Activated CD8-positive, alpha-beta memory T cell treated with anti-CD3 and anti-CD28 coated beads, Interleukin-2, amount 10 ng/mL, durations not matched to agents 7 days and 5 days (primary cell): ENCODE data around the gene CAMK4. TPM values are rescaled to one million over a fixed set of nuclear protein-coding genes. Genes with fewer than 3 reads are reported as not detected.
A peak's percentile ranks its signal among the peaks of the same experiment; 100 is the strongest.

ENCODE experiments used
- ATAC-seq: fragments of 150-1000 bp; cut with Tn5 transposase; one replicate; pipeline ENCODE4 v1.10.0; 2021; ENCODE audit warnings: moderate library complexity
- CTCF ChIA-PET: fragments of 350-600 bp; sonication (Branson Sonifier 250); formaldehyde crosslinking; loops from one replicate; lab custom pipeline; 2021; ENCODE audit warnings: antibody characterized with exemption; lab: Charles Lee
- DNase-seq: peaks from one replicate; pipeline ENCODE4 v3.0.0-alpha.2; 2020
- H3K27ac Mint-ChIP-seq: one replicate; pipeline ENCODE4 v1.8.0; 2021; ENCODE audit warnings: mild to moderate bottlenecking, mixed read lengths
- H3K27me3 Mint-ChIP-seq: one replicate; pipeline ENCODE4 v1.8.0; 2021; ENCODE audit warnings: mixed read lengths
- H3K36me3 Mint-ChIP-seq: one replicate; pipeline ENCODE4 v1.8.0; 2021; ENCODE audit warnings: mild to moderate bottlenecking, mixed read lengths
- H3K4me1 Mint-ChIP-seq: one replicate; pipeline ENCODE4 v1.8.0; 2021; ENCODE audit warnings: mixed read lengths
- H3K4me3 Mint-ChIP-seq: one replicate; pipeline ENCODE4 v1.8.0; 2021; ENCODE audit warnings: mild to moderate bottlenecking, moderate library complexity, mixed read lengths
- H3K9me3 Mint-ChIP-seq: one replicate; pipeline ENCODE4 v1.8.0; 2022; ENCODE audit warnings: low read depth, mixed read lengths
- total RNA-seq, 2 experiments: library from RNA; stranded (reverse); gene quantifications; one replicate each; pipeline ENCODE4 v1.2.3, GENCODE V29; 2021

The CAMK4 gene
- total RNA-seq, 2 experiments from 2014 or later, result 77.4 to 91.1 TPM

DNA sequence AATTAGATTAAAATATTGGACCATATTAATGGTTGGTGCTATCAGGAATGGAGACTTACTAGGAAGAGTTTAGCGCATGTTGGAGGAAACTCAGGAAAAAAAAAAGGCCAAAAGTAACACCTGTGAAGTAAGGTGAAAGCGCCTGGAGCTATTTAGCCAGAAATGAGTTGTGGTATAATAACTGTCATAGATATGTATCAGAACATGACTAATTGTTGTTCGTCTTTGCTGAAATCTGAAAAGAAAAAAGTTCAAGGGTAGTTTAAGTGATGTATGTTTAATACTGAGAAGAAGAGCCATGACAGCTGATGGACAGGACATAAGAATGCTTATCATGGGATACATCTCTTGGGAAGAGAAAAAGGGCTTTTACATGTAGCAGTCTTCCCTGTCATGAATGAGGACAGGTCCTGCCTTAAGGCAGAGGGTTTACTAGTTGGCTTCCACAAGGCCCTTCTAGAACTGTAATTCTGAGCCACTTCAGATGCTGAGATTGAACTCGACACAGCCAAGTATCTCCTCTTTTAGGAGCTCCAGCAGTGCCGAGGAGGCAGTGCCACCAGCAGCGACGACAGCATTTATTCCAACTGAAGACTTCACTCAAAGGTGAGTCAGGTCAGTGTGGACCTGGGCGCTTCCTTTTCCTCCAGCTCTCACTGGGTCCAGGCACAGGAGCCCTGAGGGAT lies 940 bp upstream of the CAMK4 start:
- H3K4me3 Mint-ChIP-seq, result peak overlapping the region; percentile 96
- H3K27me3 Mint-ChIP-seq, result no peaks in the 10 kb centered on the region
- H3K4me1 Mint-ChIP-seq, result peaks cover 24% of the 10 kb centered on the region
- ATAC-seq (peak; percentile 3), DNase-seq (no peak)
- peaks cover 15% of the 10 kb centered on the region for H3K36me3 Mint-ChIP-seq
- H3K9me3 Mint-ChIP-seq, result no peaks in the 10 kb centered on the region
- CTCF ChIA-PET, result interaction anchor here (1.2 to 6.2 kb wide), 13 partner anchors 12 to 256 kb away, joined by 3 to 65 read pairs (median 7); no protein-coding TSS in a partner anchor
- H3K27ac Mint-ChIP-seq, result peak overlapping the region; percentile 10

DNA sequence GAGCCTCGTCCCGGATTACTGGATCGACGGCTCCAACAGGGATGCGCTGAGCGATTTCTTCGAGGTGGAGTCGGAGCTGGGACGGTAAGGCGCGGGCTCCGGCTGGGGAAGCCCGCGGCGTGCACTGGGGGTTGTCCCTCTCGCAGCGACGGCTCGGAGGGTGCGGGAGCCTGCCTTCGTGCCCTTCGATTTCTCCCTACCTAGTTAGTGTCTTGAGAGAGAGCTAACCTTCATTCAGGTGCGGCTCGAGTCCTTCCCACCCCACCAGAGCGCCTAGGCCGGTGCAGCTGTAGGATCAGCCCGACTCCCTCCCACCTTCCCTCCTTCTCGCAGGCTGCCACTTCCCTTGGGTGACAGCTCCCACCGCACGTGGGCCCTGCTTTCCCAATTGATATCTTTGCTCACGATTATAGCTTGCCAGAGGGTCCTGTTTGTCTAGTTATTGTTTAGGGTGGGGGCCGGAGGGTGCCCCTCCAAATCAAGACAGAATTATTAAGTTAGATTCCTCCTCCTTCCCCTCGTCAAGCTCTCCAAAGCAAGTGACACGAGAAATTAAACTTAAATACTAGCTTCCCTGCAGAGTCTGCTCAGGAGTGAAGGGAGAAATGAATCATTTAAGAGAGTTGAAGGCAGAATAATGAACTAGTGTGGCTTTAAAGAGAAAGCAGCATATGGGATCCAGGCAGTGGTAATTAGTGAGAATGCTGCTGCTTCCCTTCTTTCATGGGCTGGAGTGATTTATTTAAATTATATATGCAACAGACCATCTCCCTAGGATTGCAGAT lies 569 bp downstream of the CAMK4 start:
- peak; percentile 38 for ATAC-seq
- peak overlapping the region; percentile 90 for H3K27ac Mint-ChIP-seq
- H3K27me3 Mint-ChIP-seq, result no peaks in the 10 kb centered on the region
- peak overlapping the region; percentile 96 for H3K4me3 Mint-ChIP-seq
- CTCF ChIA-PET, result interaction anchor here (1.4 to 6.2 kb wide), 6 partner anchors 11 to 67 kb away, joined by 4 to 65 read pairs (median 17); no protein-coding TSS in a partner anchor
- H3K9me3 Mint-ChIP-seq, result no peaks in the 10 kb centered on the region
- no peak for DNase-seq
- H3K4me1 Mint-ChIP-seq, result peaks cover 39% of the 10 kb centered on the region
- H3K36me3 Mint-ChIP-seq, result peaks cover 22% of the 10 kb centered on the region

DNA sequence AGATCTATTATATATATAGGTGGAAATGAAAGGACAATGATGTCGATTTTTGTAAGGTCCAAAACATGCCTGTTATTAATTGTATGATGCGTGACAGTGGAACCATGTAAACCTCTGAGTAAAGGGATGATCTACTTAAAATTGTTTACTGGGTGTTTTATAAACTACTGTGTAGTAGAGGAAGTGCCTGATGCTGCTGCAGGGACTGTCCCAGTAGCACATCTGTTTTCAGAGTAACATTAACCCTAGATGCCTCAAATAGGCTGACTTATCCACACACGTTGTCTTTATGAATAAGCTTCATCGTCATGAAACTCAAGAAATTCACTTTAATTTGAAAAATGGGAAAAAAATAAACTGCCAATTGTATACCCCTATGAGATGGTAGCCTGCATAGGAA lies 1.7 kb downstream of the CAMK4 start:
- H3K4me1 Mint-ChIP-seq, result peaks cover 50% of the 10 kb centered on the region
- CTCF ChIA-PET, result interaction anchor here (1.6 to 6.2 kb wide), 2 partner anchors 10 to 53 kb away, joined by 4 to 65 read pairs; no protein-coding TSS in a partner anchor
- peaks cover 25% of the 10 kb centered on the region for H3K36me3 Mint-ChIP-seq
- peak overlapping the region; percentile 90 for H3K27ac Mint-ChIP-seq
- ATAC-seq (no peak), DNase-seq (no peak)
- H3K9me3 Mint-ChIP-seq, result no peaks in the 10 kb centered on the region
- H3K4me3 Mint-ChIP-seq, result peak overlapping the region; percentile 96
- H3K27me3 Mint-ChIP-seq, result no peaks in the 10 kb centered on the region

DNA sequence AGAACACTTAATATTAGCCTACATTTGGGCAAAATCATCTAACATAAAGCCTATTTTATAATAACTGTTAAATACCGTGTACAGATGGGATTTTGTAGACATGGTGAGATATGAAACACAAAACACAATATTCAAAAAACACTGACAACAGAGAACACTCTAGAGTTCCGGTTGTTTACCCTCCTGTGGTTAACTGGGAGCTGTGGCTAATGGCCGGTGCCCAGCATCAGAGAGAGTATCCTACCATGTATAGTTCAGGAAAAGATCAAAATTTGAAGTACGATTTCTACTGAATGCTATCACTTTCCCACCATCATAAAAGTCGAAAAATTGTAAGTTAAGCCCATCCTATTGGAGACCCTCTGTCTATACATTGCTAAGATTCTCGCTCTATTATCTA lies 2.4 kb downstream of the CAMK4 start:
- DNase-seq (no peak), ATAC-seq (no peak)
- no peaks in the 10 kb centered on the region for H3K9me3 Mint-ChIP-seq
- H3K27me3 Mint-ChIP-seq, result no peaks in the 10 kb centered on the region
- CTCF ChIA-PET, result interaction anchor here (1.6 to 6.2 kb wide), 2 partner anchors 9 to 52 kb away, joined by 4 to 65 read pairs; no protein-coding TSS in a partner anchor
- H3K4me3 Mint-ChIP-seq, result peak overlapping the region; percentile 96
- peaks cover 55% of the 10 kb centered on the region for H3K4me1 Mint-ChIP-seq
- H3K27ac Mint-ChIP-seq, result peak overlapping the region; percentile 90
- H3K36me3 Mint-ChIP-seq, result peaks cover 27% of the 10 kb centered on the region

DNA sequence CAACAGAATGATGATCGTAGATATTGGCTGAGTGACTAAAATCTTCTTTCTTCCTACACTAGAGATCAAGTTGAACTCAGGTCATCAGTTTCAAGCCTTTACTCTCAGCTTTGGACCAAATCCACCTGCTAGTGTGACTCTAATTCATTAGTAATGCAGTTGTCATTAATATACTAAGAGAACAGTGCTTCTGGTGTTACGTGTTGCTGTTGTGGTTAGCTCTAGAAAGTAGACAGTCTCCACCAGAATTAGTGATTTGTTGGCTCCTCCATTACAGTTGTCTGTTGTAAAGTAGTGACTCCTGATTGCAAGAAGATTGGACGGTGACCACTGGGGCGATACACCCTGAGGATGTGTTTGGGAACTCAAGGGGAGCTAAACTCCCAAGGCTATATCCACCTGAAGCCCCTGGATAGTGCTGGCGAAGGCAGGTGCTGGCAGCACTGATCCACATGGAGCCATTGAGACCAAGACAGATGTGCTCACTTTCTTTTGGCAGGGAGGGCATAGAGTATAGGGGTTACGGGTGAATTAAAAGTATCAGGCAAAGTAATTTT lies 3.1 kb downstream of the CAMK4 start:
- H3K36me3 Mint-ChIP-seq, result peaks cover 27% of the 10 kb centered on the region
- ATAC-seq (no peak), DNase-seq (no peak)
- H3K4me3 Mint-ChIP-seq, result peak overlapping the region; percentile 96
- no peaks in the 10 kb centered on the region for H3K27me3 Mint-ChIP-seq
- H3K4me1 Mint-ChIP-seq, result peaks cover 61% of the 10 kb centered on the region
- no peaks in the 10 kb centered on the region for H3K9me3 Mint-ChIP-seq
- CTCF ChIA-PET, result interaction anchor here (1.0 to 6.2 kb wide), 3 partner anchors 9 to 486 kb away, joined by 3 to 65 read pairs (median 4); no protein-coding TSS in a partner anchor
- peak overlapping the region; percentile 94 for H3K27ac Mint-ChIP-seq

DNA sequence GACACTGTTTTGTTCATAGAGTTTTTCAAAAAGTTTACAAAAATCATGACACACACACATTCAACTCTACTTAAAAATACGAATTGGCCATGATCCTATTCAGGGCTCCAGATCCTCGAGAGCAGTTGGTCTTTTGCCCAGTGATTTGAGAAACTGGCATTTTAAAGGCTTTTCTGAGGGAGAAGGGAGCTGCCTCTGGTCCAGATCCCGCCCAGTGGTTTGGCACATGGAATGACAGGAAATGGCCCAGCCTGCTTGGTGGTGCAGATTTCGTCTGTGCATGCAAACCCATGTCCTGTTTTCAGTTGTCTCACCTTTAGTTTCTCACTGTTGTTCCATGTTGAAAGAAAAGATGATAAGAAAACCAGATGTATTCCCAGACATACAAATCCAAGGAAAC lies 3.6 kb downstream of the CAMK4 start:
- peak overlapping the region; percentile 96 for H3K4me3 Mint-ChIP-seq
- no peaks in the 10 kb centered on the region for H3K9me3 Mint-ChIP-seq
- ATAC-seq, result no peak
- no peaks in the 10 kb centered on the region for H3K27me3 Mint-ChIP-seq
- peak overlapping the region; percentile 94 for H3K27ac Mint-ChIP-seq
- H3K36me3 Mint-ChIP-seq, result peaks cover 27% of the 10 kb centered on the region
- DNase-seq, result peak; percentile 68
- CTCF ChIA-PET, result interaction anchor here (1.0 to 6.2 kb wide), 2 partner anchors 8 to 486 kb away, joined by 3 to 65 read pairs; no protein-coding TSS in a partner anchor
- H3K4me1 Mint-ChIP-seq, result peaks cover 66% of the 10 kb centered on the region

DNA sequence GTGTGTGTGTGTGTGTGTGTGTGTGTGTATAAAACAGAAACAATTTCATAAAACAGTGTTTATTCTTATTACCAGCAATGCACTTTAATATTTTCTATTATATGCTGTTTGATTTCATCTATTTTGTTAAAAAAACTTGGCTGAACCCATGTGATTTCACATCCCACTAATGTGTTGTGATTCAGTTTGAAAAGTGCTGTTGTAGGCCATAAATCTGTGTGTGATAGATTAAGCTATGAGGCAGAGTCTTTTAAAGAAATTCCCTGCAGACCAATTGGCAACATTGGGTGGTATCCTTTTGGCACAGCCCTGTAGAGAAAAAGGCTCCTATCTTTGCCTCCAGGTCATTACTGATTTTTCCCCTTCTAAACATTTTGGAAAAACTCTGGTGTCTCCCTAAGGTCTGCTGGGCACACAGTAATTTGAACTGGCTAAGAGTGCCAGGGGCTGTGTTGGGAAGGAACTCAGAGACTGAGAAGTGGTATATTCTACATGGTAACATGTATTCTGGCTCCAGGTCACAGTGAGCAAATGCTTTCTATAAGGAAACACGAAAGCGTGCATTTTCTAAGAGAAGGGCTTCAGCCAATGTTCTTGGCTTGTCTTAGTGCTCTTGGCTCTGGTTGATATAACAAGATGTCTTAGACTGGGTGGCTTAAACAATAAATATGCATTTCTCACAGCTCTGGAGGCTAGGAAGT lies 4.5 kb downstream of the CAMK4 start:
- H3K27ac Mint-ChIP-seq, result peak overlapping the region; percentile 98
- no peaks in the 10 kb centered on the region for H3K9me3 Mint-ChIP-seq
- H3K27me3 Mint-ChIP-seq, result no peaks in the 10 kb centered on the region
- peak overlapping the region; percentile 63 for H3K4me3 Mint-ChIP-seq
- no peak for DNase-seq
- no peak for ATAC-seq
- CTCF ChIA-PET, result no interaction called here
- peaks cover 66% of the 10 kb centered on the region for H3K4me1 Mint-ChIP-seq
- H3K36me3 Mint-ChIP-seq, result peaks cover 31% of the 10 kb centered on the region

DNA sequence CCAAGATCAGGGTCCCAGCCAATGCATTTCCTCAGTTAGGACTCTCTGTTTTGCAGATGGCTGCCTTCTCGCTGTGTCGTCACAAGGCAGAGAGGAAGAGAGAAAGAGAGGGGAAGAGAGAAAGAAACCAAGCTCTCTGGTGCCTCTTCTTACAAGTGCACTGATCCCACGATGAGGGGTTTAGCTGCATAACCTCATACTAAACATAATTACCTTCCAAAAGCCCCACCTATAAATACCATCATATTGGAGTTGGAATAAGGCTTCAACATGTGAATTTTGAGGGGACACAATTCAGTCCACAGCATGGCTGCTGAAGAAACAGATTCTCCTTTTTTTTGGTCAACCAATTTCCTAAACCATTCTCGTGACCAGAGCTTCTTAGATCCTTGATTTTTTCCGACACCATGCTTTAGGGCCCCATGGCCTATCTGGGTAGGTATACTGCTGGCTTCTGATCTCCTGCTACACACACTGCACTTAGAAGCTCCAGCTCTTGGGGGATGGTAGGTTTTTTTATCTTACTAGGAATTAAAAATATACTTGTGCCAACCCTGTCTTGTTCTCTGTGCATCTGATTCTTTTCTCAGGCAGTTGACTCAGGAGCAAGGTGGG lies 5.1 kb downstream of the CAMK4 start:
- CTCF ChIA-PET, result interaction anchor here (1.9 kb wide), 1 partner anchor 17 kb away, joined by 5 read pairs; no protein-coding TSS in a partner anchor
- Mint-ChIP-seq H3K27ac (peak overlapping the region; percentile 98), H3K36me3 (peaks cover 33% of the 10 kb centered on the region), H3K4me3 (peak overlapping the region; percentile 63), H3K9me3 (no peaks in the 10 kb centered on the region), H3K27me3 (no peaks in the 10 kb centered on the region), H3K4me1 (peaks cover 69% of the 10 kb centered on the region)
- no peak for DNase-seq
- ATAC-seq, result no peak

DNA sequence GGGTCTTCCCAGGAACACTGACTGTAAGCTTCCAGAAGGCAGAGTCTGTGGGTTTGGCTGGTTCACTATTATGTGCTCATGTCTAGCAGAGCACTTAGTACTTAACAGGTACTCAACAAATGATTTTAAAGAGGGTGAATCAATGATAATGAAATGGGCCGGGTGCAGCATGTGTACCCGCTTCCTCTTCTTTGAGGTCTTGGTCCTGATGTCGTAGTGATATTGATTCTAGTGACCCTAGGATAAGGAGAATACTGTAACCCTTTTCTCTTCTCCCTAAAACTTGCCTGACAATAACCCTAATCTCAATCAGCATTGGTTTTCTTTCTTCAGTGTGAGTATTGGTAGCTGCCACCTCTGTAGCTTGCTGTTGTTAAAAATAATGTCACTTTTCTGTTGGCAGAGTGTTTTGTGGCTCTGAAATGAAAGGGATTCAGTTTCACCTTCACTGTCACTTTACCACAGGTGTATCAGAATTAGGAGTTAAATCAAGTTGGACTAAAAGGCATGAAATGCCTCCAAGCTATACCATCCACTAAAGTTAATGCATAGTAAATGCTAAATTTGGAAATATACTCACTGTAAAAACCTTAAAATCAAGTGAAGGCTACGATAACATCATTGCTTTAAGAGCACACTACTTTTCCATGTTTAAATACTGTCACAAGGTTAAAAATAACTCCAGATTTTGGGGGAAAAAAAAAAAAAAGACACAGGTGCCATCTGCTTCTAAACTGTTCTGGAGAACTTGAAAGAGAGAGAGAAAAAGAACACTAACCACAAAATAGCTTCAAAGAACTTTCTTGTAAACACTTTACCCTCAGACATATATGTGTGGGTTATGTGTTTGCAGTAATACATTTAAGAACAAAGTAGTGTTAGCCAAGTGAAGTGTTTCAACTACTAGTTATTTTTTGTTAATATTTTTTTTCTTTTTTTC lies 6.0 kb downstream of the CAMK4 start:
- Mint-ChIP-seq H3K4me1 (peaks cover 76% of the 10 kb centered on the region), H3K4me3 (peak overlapping the region; percentile 63), H3K27ac (peak overlapping the region; percentile 98), H3K36me3 (peaks cover 34% of the 10 kb centered on the region), H3K27me3 (no peaks in the 10 kb centered on the region), H3K9me3 (no peaks in the 10 kb centered on the region)
- DNase-seq (no peak), ATAC-seq (peak; percentile 10)
- CTCF ChIA-PET, result interaction anchor here (1.0 to 1.9 kb wide), 3 partner anchors 16 to 49 kb away, joined by 3 to 6 read pairs (median 5); no protein-coding TSS in a partner anchor

DNA sequence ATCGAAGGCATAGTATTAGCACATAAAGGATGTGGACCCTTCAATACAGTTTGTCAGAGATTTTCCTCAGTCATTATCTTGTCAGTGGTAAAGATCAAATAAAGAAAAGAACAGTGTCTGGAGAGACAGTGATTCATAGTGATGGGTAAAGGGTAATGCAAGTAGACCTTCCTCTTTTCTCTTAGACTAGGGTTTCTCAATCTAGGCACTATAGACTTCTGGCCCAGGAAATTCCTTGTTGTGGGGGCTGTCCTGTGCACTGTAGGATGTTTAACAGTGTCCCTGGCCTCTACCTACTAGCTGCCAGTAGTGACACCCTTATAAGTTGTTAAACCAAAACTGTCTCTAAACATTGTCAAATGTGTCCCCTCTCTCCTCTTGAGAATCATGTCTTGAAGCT lies 6.9 kb downstream of the CAMK4 start:
- Mint-ChIP-seq H3K4me3 (peak overlapping the region; percentile 34), H3K36me3 (peaks cover 29% of the 10 kb centered on the region), H3K27ac (peak overlapping the region; percentile 80), H3K27me3 (no peaks in the 10 kb centered on the region), H3K9me3 (no peaks in the 10 kb centered on the region), H3K4me1 (peaks cover 85% of the 10 kb centered on the region)
- ATAC-seq (no peak), DNase-seq (no peak)
- CTCF ChIA-PET, result interaction anchor here (1.0 to 1.9 kb wide), 3 partner anchors 15 to 48 kb away, joined by 3 to 6 read pairs (median 5); no protein-coding TSS in a partner anchor

DNA sequence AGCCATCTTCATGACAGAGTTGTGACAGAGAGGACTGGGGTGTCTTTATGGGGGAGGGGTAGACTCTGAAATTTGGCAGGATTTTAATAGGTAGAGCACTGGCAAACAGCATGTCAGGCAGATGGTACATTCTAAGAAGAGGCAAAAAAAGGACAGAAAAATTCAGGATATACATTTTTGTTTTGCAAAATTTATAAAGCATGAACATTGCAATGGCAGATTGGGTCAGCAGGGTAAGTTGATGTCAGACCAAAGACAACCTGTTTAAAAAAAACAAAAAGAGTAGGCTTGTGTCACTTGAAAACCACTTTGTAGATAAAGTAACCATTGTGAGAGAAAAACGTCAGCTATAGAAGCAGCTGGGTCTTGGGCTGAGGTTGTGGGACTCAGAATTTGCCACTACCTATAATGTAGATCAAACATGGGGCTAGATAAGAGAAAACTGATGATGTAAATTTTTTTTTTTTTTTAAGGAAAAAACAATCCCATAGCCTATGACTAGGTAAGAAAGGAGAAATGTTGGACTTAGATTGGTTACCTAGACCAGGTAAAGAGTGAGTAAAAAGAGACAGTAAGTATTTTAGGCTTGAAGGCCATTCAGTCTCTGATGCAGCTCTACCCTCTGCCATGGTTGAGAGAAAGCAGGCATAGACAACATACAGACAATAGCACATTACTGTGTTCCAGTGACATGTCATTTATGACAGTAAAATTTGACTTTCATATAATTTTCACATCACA lies 8.3 kb downstream of the CAMK4 start:
- peak; percentile 78 for DNase-seq
- Mint-ChIP-seq H3K36me3 (peaks cover 25% of the 10 kb centered on the region), H3K27me3 (no peaks in the 10 kb centered on the region)

More for the DNA sequence above, 8.3 kb downstream of the CAMK4 start:
- H3K4me1 Mint-ChIP-seq, result peaks cover 89% of the 10 kb centered on the region
- peak overlapping the region; percentile 87 for H3K27ac Mint-ChIP-seq
- peak; percentile 46 for ATAC-seq
- CTCF ChIA-PET, result interaction anchor here (1.0 to 7.8 kb wide), 3 partner anchors 8 to 46 kb away, joined by 4 to 65 read pairs (median 5); partner anchors contain the start of gene CAMK4
- H3K9me3 Mint-ChIP-seq, result no peaks in the 10 kb centered on the region
- peak overlapping the region; percentile 67 for H3K4me3 Mint-ChIP-seq
